WTC11 (cell line): ENCODE data around the gene VMAC.

Experiments used
- JUN ChIP-seq: sonication (generic); formaldehyde crosslinking; IDR thresholded peaks from 2 replicates; pipeline ENCODE4 v1.8.0; 2023; ENCODE audit warnings: mild to moderate bottlenecking, missing genetic modification reagents
- NR1H2 ChIP-seq: sonication (generic); formaldehyde crosslinking; IDR thresholded peaks from 2 replicates; pipeline ENCODE4 v1.9.0; 2021; ENCODE audit warnings: mild to moderate bottlenecking, moderate library complexity, missing genetic modification reagents
- SP1 ChIP-seq: sonication (generic); formaldehyde crosslinking; conservative IDR thresholded peaks from 2 replicates; pipeline ENCODE4 v1.8.1; 2022; ENCODE audit warnings: missing genetic modification reagents
- TCF7 ChIP-seq: sonication (generic); formaldehyde crosslinking; IDR thresholded peaks from 2 replicates; pipeline ENCODE4 v1.8.0; 2022; ENCODE audit warnings: mild to moderate bottlenecking, low read depth, missing genetic modification reagents, moderate library complexity
- TF ChIP-seq, protein P1 (sequence below): sonication (generic); formaldehyde crosslinking; IDR thresholded peaks from 2 replicates; pipeline ENCODE4 v1.8.1; 2023; ENCODE audit warnings: mild to moderate bottlenecking, missing genetic modification reagents, moderate library complexity
- TF ChIP-seq, protein P2 (sequence below): fragments of 200-600 bp; IDR thresholded peaks from 2 replicates; pipeline ENCODE4 v1.8.0; 2022; ENCODE audit warnings: antibody characterized with exemption
- TF ChIP-seq, protein P3 (sequence below): sonication (generic); formaldehyde crosslinking; IDR thresholded peaks from 2 replicates; pipeline ENCODE4 v1.8.0; 2022; ENCODE audit warnings: mild to moderate bottlenecking, missing genetic modification reagents
- TF ChIP-seq, protein P4 (sequence below): sonication (generic); formaldehyde crosslinking; IDR thresholded peaks from 2 replicates; pipeline ENCODE4 v1.8.1; 2023; ENCODE audit warnings: mild to moderate bottlenecking, missing genetic modification reagents
- TF ChIP-seq, protein P5 (sequence below): sonication (generic); formaldehyde crosslinking; conservative IDR thresholded peaks from 2 replicates; pipeline ENCODE4 v1.8.1; 2023; ENCODE audit warnings: mild to moderate bottlenecking, low read depth, missing genetic modification reagents, moderate library complexity

DNA sequence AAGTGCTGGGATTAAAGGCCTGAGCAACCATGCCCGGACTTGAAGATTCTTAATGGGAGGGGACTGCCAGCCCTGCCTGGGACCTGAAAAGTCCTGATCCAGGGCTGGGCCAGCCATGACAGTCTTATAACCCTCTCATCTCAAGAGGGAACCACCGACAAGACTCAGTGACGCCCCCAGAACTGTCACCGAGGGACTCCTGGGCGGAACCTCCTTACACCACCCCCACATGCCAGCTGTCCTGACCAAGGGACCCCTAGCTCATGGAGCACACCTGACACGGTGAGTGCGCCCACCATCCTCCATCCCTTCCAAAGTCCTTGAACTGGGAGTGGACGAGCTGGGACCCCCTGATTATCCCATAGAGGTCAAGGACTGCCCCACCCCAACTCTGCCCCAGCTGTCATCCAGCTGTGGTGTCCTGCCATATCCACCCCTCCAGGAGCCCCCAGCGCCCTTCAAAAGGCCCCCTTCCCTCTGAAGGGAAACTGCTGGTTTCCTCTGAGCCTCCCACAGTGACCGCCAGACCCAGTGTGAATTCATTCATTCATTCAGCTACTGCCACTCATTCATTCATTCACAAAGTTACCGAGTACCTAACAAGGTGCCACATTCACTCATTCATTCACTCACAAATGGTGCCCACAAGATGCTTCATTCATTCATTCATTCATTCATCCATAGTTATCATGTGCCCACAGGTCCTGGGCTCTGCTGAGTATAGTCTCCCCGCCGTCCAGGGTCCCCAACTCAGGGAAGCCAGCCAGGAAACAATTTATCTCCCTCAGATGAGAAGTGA, 4.7 kb upstream of the VMAC start:
- TF ChIP-seq, protein P1, sequence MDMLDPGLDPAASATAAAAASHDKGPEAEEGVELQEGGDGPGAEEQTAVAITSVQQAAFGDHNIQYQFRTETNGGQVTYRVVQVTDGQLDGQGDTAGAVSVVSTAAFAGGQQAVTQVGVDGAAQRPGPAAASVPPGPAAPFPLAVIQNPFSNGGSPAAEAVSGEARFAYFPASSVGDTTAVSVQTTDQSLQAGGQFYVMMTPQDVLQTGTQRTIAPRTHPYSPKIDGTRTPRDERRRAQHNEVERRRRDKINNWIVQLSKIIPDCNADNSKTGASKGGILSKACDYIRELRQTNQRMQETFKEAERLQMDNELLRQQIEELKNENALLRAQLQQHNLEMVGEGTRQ (CRISPR knock-in tag), result no peak
- TF ChIP-seq, protein P2, sequence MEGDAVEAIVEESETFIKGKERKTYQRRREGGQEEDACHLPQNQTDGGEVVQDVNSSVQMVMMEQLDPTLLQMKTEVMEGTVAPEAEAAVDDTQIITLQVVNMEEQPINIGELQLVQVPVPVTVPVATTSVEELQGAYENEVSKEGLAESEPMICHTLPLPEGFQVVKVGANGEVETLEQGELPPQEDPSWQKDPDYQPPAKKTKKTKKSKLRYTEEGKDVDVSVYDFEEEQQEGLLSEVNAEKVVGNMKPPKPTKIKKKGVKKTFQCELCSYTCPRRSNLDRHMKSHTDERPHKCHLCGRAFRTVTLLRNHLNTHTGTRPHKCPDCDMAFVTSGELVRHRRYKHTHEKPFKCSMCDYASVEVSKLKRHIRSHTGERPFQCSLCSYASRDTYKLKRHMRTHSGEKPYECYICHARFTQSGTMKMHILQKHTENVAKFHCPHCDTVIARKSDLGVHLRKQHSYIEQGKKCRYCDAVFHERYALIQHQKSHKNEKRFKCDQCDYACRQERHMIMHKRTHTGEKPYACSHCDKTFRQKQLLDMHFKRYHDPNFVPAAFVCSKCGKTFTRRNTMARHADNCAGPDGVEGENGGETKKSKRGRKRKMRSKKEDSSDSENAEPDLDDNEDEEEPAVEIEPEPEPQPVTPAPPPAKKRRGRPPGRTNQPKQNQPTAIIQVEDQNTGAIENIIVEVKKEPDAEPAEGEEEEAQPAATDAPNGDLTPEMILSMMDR, result no peak
- no peak for TF ChIP-seq NR1H2
- no peak for TF ChIP-seq TCF7 (CRISPR knock-in tag)
- TF ChIP-seq, protein P3, sequence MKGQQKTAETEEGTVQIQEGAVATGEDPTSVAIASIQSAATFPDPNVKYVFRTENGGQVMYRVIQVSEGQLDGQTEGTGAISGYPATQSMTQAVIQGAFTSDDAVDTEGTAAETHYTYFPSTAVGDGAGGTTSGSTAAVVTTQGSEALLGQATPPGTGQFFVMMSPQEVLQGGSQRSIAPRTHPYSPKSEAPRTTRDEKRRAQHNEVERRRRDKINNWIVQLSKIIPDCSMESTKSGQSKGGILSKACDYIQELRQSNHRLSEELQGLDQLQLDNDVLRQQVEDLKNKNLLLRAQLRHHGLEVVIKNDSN (CRISPR knock-in tag), result no peak
- no peak for TF ChIP-seq JUN
- TF ChIP-seq SP1 (CRISPR knock-in tag), result no peak
- TF ChIP-seq, protein P4, sequence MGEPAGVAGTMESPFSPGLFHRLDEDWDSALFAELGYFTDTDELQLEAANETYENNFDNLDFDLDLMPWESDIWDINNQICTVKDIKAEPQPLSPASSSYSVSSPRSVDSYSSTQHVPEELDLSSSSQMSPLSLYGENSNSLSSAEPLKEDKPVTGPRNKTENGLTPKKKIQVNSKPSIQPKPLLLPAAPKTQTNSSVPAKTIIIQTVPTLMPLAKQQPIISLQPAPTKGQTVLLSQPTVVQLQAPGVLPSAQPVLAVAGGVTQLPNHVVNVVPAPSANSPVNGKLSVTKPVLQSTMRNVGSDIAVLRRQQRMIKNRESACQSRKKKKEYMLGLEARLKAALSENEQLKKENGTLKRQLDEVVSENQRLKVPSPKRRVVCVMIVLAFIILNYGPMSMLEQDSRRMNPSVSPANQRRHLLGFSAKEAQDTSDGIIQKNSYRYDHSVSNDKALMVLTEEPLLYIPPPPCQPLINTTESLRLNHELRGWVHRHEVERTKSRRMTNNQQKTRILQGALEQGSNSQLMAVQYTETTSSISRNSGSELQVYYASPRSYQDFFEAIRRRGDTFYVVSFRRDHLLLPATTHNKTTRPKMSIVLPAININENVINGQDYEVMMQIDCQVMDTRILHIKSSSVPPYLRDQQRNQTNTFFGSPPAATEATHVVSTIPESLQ (CRISPR knock-in tag), result no peak
- TF ChIP-seq, protein P5, sequence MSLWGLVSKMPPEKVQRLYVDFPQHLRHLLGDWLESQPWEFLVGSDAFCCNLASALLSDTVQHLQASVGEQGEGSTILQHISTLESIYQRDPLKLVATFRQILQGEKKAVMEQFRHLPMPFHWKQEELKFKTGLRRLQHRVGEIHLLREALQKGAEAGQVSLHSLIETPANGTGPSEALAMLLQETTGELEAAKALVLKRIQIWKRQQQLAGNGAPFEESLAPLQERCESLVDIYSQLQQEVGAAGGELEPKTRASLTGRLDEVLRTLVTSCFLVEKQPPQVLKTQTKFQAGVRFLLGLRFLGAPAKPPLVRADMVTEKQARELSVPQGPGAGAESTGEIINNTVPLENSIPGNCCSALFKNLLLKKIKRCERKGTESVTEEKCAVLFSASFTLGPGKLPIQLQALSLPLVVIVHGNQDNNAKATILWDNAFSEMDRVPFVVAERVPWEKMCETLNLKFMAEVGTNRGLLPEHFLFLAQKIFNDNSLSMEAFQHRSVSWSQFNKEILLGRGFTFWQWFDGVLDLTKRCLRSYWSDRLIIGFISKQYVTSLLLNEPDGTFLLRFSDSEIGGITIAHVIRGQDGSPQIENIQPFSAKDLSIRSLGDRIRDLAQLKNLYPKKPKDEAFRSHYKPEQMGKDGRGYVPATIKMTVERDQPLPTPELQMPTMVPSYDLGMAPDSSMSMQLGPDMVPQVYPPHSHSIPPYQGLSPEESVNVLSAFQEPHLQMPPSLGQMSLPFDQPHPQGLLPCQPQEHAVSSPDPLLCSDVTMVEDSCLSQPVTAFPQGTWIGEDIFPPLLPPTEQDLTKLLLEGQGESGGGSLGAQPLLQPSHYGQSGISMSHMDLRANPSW, result no peak
